LNCaP clone FGC (cell line): ENCODE results near the gene MTHFD1.

Experiments used
- DNase-seq: peaks from one replicate; pipeline ENCODE4 v3.0.0-alpha.2; 2011; ENCODE audit warnings: low read depth
- H3K4me3 ChIP-seq: 2 replicates; pipeline ENCODE4 v1.5.1; 2011; ENCODE audit warnings: mild to moderate bottlenecking, low read depth, low read length, control low read depth
- TF ChIP-seq, protein P1 (sequence below): IDR thresholded peaks from 2 replicates; pipeline ENCODE4 v1.5.1; 2012; ENCODE audit warnings: mild to moderate bottlenecking; ENCODE audit not compliant: control insufficient read depth, insufficient read depth; ENCODE audit errors: extremely low read depth

The MTHFD1 gene

DNA sequence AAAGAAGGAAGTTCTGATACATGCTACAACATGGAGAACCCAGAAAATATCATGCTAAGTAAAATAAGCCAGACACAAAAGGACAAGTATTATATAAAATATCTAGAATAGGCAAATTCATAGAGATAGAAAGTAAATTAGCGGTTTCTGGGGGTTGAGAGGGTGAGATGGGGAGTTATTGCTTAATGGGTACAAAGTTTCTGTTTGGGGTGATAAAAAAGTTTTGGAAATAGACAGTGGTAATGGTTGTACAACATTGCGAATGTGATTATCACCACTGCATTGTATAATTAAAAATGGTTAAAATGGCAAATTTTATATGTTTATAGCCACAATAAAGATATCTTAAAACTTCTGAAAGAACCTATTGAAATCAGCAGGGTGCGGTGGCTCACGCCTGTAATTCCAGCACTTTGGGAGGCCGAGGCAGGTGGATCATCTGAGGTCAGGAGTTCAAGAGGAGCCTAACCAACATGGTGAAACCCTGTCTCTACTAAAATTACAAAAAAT, 100.5 kb downstream of the MTHFD1 start:
- no peak overlapping the region for H3K4me3 ChIP-seq
- TF ChIP-seq, protein P1, sequence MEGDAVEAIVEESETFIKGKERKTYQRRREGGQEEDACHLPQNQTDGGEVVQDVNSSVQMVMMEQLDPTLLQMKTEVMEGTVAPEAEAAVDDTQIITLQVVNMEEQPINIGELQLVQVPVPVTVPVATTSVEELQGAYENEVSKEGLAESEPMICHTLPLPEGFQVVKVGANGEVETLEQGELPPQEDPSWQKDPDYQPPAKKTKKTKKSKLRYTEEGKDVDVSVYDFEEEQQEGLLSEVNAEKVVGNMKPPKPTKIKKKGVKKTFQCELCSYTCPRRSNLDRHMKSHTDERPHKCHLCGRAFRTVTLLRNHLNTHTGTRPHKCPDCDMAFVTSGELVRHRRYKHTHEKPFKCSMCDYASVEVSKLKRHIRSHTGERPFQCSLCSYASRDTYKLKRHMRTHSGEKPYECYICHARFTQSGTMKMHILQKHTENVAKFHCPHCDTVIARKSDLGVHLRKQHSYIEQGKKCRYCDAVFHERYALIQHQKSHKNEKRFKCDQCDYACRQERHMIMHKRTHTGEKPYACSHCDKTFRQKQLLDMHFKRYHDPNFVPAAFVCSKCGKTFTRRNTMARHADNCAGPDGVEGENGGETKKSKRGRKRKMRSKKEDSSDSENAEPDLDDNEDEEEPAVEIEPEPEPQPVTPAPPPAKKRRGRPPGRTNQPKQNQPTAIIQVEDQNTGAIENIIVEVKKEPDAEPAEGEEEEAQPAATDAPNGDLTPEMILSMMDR = no peak

DNA sequence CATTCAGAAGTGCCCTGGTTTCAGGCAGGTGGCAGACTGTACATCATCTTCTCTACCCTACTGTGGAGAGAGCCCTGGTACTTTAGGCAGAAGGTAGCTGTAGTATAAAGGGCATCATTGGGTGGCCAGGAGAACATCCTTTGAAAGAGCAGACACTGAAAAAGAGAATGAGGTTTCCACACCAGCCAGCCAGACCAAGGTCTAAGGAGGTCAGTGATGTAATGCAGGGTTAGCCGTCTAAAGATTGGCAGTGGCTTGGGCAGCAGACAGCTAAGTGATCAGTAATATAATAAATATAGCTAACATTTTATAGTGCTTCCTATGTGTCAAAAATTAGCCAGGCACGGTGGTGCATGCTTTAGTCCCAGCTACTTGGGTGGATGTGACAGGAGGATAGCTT, 103.5 kb downstream of the MTHFD1 start:
- TF ChIP-seq, protein P1 = no peak
- DNase-seq = no peak
- no peak overlapping the region for H3K4me3 ChIP-seq

More for the DNA sequence above, 100.5 kb downstream of the MTHFD1 start:
- no peak for DNase-seq

DNA sequence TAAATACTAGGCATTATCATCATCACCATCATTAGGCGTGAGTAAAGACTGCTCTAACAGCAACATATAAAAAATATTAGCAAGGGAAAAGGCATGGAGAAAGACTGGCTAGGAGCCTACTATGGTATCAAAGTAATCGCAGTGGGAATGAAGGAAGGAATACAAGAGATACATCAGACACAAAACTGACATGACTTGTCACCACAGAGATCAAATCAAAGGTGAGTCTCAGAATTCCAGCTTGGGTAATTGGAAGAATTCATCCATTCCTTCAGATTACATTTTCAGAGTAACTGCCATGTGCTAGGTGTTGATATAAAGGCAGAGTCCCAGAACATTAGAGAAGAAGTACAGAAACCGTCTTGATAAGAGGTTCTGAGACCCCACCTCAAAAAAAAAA, 105.3 kb downstream of the MTHFD1 start:
- no peak for DNase-seq
- TF ChIP-seq, protein P1 = no peak
- no peak overlapping the region for H3K4me3 ChIP-seq

DNA sequence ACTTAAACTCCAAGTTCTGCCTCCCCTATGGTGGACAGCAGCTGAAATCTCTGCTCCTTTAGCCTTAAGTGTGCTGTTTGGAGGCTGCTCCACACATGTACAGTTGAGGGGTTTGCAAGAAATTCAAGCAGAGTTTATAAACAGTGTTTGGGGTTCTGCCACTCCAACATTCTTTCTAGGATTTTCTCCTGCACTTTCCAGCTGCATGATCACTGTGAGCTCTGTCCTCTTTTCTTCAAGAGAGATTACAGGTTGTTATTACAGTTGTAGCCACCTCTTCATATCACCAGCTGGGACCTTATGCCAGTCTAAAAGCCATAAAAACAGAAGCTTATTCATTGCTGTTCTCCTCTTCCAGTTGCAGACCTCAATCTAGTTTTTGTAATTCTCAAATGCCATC, 107.1 kb downstream of the MTHFD1 start:
- no peak overlapping the region for H3K4me3 ChIP-seq
- TF ChIP-seq, protein P1 = no peak

DNA sequence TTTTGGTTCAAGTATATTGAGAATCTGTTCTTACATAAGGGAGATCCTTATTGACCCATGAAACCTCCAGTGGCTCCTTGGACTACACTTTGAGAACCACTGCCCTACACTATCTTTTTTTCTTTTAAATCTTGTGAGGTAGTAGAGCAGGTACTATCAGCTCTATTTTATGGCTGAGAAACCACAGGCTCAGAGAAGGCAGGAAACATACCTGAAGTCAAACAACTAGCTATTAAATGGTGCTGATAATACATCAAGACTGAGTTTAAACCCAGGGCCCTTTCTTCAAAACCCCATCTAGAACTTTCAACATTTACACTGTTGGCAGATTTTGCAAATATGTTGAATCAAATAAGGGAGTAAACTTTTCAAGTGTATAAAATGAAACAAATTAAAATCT, 108.6 kb downstream of the MTHFD1 start:
- no peak for DNase-seq
- TF ChIP-seq, protein P1 = no peak
- no peak overlapping the region for H3K4me3 ChIP-seq

More for the DNA sequence above, 107.1 kb downstream of the MTHFD1 start:
- DNase-seq = no peak

DNA sequence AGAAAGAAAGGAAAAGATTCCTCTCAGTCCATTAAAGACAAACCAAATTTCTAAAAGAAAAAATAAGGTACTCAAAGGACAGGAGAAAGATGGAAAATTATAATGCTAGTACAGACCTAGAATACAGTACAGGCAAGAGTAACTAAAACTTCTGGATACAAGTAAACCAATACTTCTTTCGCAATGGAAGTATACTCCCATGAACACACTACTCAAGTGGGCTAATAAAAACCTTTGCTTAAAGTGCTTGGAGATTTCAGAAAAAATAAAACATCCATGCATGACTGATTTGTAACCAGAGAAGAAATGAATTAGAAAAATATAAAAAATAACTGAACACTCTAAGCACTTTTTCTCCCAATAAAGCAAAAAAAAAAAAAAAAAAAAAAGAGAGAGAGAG, 111.9 kb downstream of the MTHFD1 start:
- TF ChIP-seq, protein P1 = no peak
- no peak for DNase-seq
- H3K4me3 ChIP-seq = no peak overlapping the region
